HepG2 (cell line): Measurements from ENCODE around the gene EXOC6B. TPM values are rescaled to one million over a fixed set of nuclear protein-coding genes. Genes with fewer than 3 reads are reported as not detected.
A peak's percentile ranks its signal among the peaks of the same experiment; 100 is the strongest.

Source experiments
- CEBPG ChIP-seq: IDR thresholded peaks from 2 replicates; pipeline ENCODE4 v1.6.1; 2016
- CENPBD1 ChIP-seq: sonication (generic); formaldehyde crosslinking; IDR thresholded peaks from 2 replicates; pipeline ENCODE4 v1.8.0; 2022; ENCODE audit warnings: missing genetic modification reagents, low read depth, mild to moderate bottlenecking, borderline replicate concordance
- KIAA2018 ChIP-seq: sonication (generic); formaldehyde crosslinking; IDR thresholded peaks from 2 replicates; pipeline ENCODE4 v1.5.0; 2020; ENCODE audit warnings: mild to moderate bottlenecking, missing genetic modification reagents, borderline replicate concordance
- KLF16 ChIP-seq, 2 experiments: sonication (generic) in 1 of 2; formaldehyde crosslinking in 1 of 2; IDR thresholded peaks; 2 replicates each; pipeline versions ENCODE4 v1.6.1 to v1.8.0; 2016 to 2023; ENCODE audit warnings: missing genetic modification reagents in 2 of 2, missing compliant biosample characterization in 1 of 2
- MAZ ChIP-seq, 2 experiments: sonication (generic) in 1 of 2; formaldehyde crosslinking in 1 of 2; IDR thresholded peaks; 2 replicates each; pipeline versions ENCODE4 v1.5.0 to v1.6.1; 2012 to 2020; ENCODE audit warnings: low read depth in 2 of 2, mild to moderate bottlenecking in 2 of 2, borderline replicate concordance in 1 of 2, improper control_type of control experiment in 1 of 2, low read length in 1 of 2, missing genetic modification reagents in 1 of 2, moderate library complexity in 1 of 2
- NCOR1 ChIP-seq: fragments of 200-600 bp; sonication (generic); IDR thresholded peaks from 2 replicates; pipeline ENCODE4 v1.7.0; 2017; ENCODE audit warnings: antibody characterized with exemption, low read length, borderline replicate concordance
- REXO4 ChIP-seq: sonication (generic); formaldehyde crosslinking; IDR thresholded peaks from 2 replicates; pipeline ENCODE4 v1.8.0; 2022; ENCODE audit warnings: missing genetic modification reagents, mild to moderate bottlenecking, borderline replicate concordance
- SMARCE1 ChIP-seq: fragments of 450-650 bp; IDR thresholded peaks from 2 replicates; pipeline ENCODE4 v1.6.1; 2017; ENCODE audit warnings: borderline replicate concordance
- SMYD3 ChIP-seq: sonication (generic); formaldehyde crosslinking; IDR thresholded peaks from 2 replicates; pipeline ENCODE4 v1.8.1; 2023; ENCODE audit warnings: mild to moderate bottlenecking, missing genetic modification reagents
- SOX13 ChIP-seq, 3 experiments: fragments of 450-650 bp in 1 of 3; sonication (generic) in 1 of 3; formaldehyde crosslinking in 1 of 3; IDR thresholded peaks in 2 of 3; conservative IDR thresholded peaks in 1 of 3; 2 replicates each; pipeline versions ENCODE4 v1.5.0 to v1.6.1; 2016 to 2020; ENCODE audit warnings: antibody characterized with exemption in 1 of 3, mild to moderate bottlenecking in 1 of 3, missing compliant biosample characterization in 1 of 3, missing genetic modification reagents in 1 of 3, moderate library complexity in 1 of 3
- THAP9 ChIP-seq: sonication (generic); formaldehyde crosslinking; IDR thresholded peaks from 2 replicates; pipeline ENCODE4; 2020; ENCODE audit warnings: missing genetic modification reagents, mild to moderate bottlenecking, borderline replicate concordance
- ZNF121 ChIP-seq: sonication (generic); formaldehyde crosslinking; IDR thresholded peaks from 2 replicates; pipeline ENCODE4 v1.5.0; 2020; ENCODE audit warnings: mild to moderate bottlenecking, missing genetic modification reagents
- ZNF576 ChIP-seq: sonication (generic); formaldehyde crosslinking; IDR thresholded peaks from 2 replicates; pipeline ENCODE4 v1.4.0; 2020; ENCODE audit warnings: mild to moderate bottlenecking, missing genetic modification reagents
- ZNF704 ChIP-seq: sonication (generic); formaldehyde crosslinking; IDR thresholded peaks from 2 replicates; pipeline ENCODE4 v1.8.1; 2023; ENCODE audit warnings: mild to moderate bottlenecking, inconsistent platforms, moderate library complexity, missing genetic modification reagents, borderline replicate concordance
- polyA plus RNA-seq, 8 experiments: library from polyadenylated mRNA; depleted of rRNA in 3 of 8; stranded (reverse) in 7 of 8; unstranded in 1 of 8; fragments of >200 nt; fragmentation: Illumina TruSeq in 4 of 8; extraction: Trizol in 4 of 8; gene quantifications; 2 replicates each; pipeline versions ENCODE4 v1.2.1 to v1.2.3, GENCODE V29; 2011 to 2016; ENCODE audit warnings: low read depth in 4 of 8, missing spikeins in 1 of 8, mixed read lengths in 1 of 8; ENCODE audit not compliant: insufficient read depth in 1 of 8
- total RNA-seq, 5 experiments: library from RNA; depleted of rRNA; stranded (reverse); fragments of >200 nt; fragmentation: Illumina TruSeq; extraction: Trizol; gene quantifications; 2 replicates each; pipeline ENCODE4 v1.2.3, GENCODE V29; 2016; ENCODE audit warnings: low read depth in 1 of 5

The EXOC6B gene
- total and polyA plus RNA-seq, 2 of the 13 experiments (the other 11 are each of a cell fraction or from before 2014, with no cell fraction given) = 9.1 to 15.9 TPM

GRCh38 chr2:72754628-72755320 lies 71.1 kb downstream of the EXOC6B start (continued):
- TF ChIP-seq CENPBD1 (CRISPR knock-in tag) (no peak), ZNF121 (CRISPR knock-in tag) (peak; percentile 95), SMARCE1 (no peak), ZNF576 (CRISPR knock-in tag) (no peak), CEBPG (CRISPR knock-in tag) (no peak), KIAA2018 (no peak), NCOR1 (0 out of 2 replicates have a peak, but pooled peaks have one; percentile 17), KLF16 (CRISPR knock-in tag; IDR thresholded peaks at IDR 0.05) (no peak), THAP9 (CRISPR knock-in tag) (no peak), REXO4 (CRISPR knock-in tag) (no peak), ZNF704 (CRISPR knock-in tag) (no peak), SMYD3 (CRISPR knock-in tag) (no peak), MAZ (IDR thresholded peaks at IDR 0.05; ENCODE audit: borderline replicate concordance, low read depth, low read length) (no peak), MAZ (CRISPR knock-in tag; IDR thresholded peaks at IDR 0.05; ENCODE audit: low read depth) (no peak), SOX13 (IDR thresholded peaks at IDR 0.05) (no peak), SOX13 (CRISPR knock-in tag; conservative IDR thresholded peaks at IDR 0.05 in 1 of 2, IDR thresholded peaks at IDR 0.05 in 1 of 2) (peak in 1 of 2 experiments; percentile 54; a peak in 2 of 4 replicates)
